OCI-LY1 (cell line): Measurements from ENCODE around the gene CD164L2.

Experiments
- EZH2 ChIP-seq: fragments of 200-600 bp; sonication (generic), shearing (Covaris generic); IDR thresholded peaks from 2 replicates; pipeline ENCODE4 v1.8.0; 2017; ENCODE audit warnings: borderline replicate concordance, mixed run types, mild to moderate bottlenecking, antibody characterized with exemption, low read length, moderate library complexity, mixed read lengths
- TF ChIP-seq, protein P1 (sequence below): fragments of 200-600 bp; sonication (generic), shearing (Covaris generic); IDR thresholded peaks from 2 replicates; pipeline ENCODE4 v1.5.1; 2017; ENCODE audit warnings: mild to moderate bottlenecking, antibody characterized with exemption, low read length, moderate library complexity, mixed read lengths

- TF ChIP-seq, protein P1, sequence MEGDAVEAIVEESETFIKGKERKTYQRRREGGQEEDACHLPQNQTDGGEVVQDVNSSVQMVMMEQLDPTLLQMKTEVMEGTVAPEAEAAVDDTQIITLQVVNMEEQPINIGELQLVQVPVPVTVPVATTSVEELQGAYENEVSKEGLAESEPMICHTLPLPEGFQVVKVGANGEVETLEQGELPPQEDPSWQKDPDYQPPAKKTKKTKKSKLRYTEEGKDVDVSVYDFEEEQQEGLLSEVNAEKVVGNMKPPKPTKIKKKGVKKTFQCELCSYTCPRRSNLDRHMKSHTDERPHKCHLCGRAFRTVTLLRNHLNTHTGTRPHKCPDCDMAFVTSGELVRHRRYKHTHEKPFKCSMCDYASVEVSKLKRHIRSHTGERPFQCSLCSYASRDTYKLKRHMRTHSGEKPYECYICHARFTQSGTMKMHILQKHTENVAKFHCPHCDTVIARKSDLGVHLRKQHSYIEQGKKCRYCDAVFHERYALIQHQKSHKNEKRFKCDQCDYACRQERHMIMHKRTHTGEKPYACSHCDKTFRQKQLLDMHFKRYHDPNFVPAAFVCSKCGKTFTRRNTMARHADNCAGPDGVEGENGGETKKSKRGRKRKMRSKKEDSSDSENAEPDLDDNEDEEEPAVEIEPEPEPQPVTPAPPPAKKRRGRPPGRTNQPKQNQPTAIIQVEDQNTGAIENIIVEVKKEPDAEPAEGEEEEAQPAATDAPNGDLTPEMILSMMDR = no peak
- TF ChIP-seq EZH2 = no peak
Observed at GRCh38 chr1:27427816-27428315, 44.7 kb upstream of the CD164L2 start.
